ENCODE measurements around the gene NFX1. TPM values are rescaled to one million over a fixed set of nuclear protein-coding genes. Genes with fewer than 3 reads are reported as not detected.
A peak's percentile ranks its signal among the peaks of the same experiment; 100 is the strongest.

Gene NFX1
- total and polyA plus RNA-seq, 10 of the 15 experiments (the other 5 are each of a cell fraction or from before 2014, with no cell fraction given): 11.9 to 45.1 (median 36.1) TPM

GRCh38 chr9:33289936-33290246 lies 425 bp upstream of the NFX1 start:
- Histone ChIP-seq H3K9ac (ENCODE audit: control insufficient read depth, insufficient read depth, low read length) (peak overlapping the region; percentile 99), H3K79me2 (ENCODE audit: control insufficient read depth, insufficient read depth, low read length) (peaks cover 47% of the 10 kb centered on the region), H3K4me2 (ENCODE audit: control insufficient read depth, insufficient read depth) (peak overlapping the region; percentile 60; the same call in 1 of the 2 replicates), H2AFZ (ENCODE audit: control insufficient read depth, low read depth, low read length) (peak overlapping the region; percentile 91), H3K36me3 (ENCODE audit: control insufficient read depth in 2 of 2, insufficient read depth in 2 of 2, low read length in 1 of 2) (peaks cover 0 to 9% of the 10 kb centered on the region in 2 experiments; a peak in 1 of 4 replicates), H3K27me3 (replicated peaks in 1 of 2; ENCODE audit: control insufficient read depth in 2 of 2, insufficient read depth in 2 of 2, low read length in 1 of 2) (no peaks in the 10 kb centered on the region), H3K9me3 (replicated peaks; ENCODE audit: control insufficient read depth, insufficient read depth, low read length) (no peaks in the 10 kb centered on the region), H3K4me3 (peak overlapping the region; percentile 77), H3K27ac (ENCODE audit: control insufficient read depth, insufficient read depth) (peak overlapping the region; percentile 100), H4K20me1 (ENCODE audit: control insufficient read depth, insufficient read depth) (no peaks in the 10 kb centered on the region), H3K4me1 (ENCODE audit: control insufficient read depth, insufficient read depth, low read length) (peaks cover 12% of the 10 kb centered on the region)
- ChIA-PET SMC1A (ENCODE audit: uncharacterized antibody, unreplicated experiment) (interaction anchor here (1.0 kb wide), 3 partner anchors 12 to 184 kb away, joined by 3 to 5 read pairs (median 3); partner anchors contain the start of gene NOL6), CTCF (interaction anchor here (0.8 to 1.7 kb wide), 6 partner anchors 11 to 163 kb away, joined by 3 to 7 read pairs (median 4); no protein-coding TSS in a partner anchor), POLR2A (interaction anchor here (0.7 to 1.5 kb wide), 9 partner anchors 9 to 264 kb away, joined by 3 to 10 read pairs (median 4); partner anchors contain the start of genes BAG1 and NOL6), RAD21 (ENCODE audit: unreplicated experiment) (interaction anchor here (0.6 to 1.7 kb wide), 9 partner anchors 13 to 265 kb away, joined by 3 to 6 read pairs (median 3); partner anchors contain the start of genes B4GALT1, BAG1, CHMP5 and DNAJA1)
- no peak for TF ChIP-seq USF2 (IDR thresholded peaks at IDR 0.05; ENCODE audit: borderline replicate concordance, low read depth, low read length)
- TF ChIP-seq PAX8 (IDR thresholded peaks at IDR 0.05): peak; percentile 71
- TF ChIP-seq ATF3 (IDR thresholded peaks at IDR 0.05; ENCODE audit: borderline replicate concordance, extremely low read depth, low read depth, low read length): no peak
- TF ChIP-seq YY1 (IDR thresholded peaks at IDR 0.05; ENCODE audit: low read depth, low read length): peak; percentile 87
- TF ChIP-seq SREBF1 (IDR thresholded peaks at IDR 0.05; ENCODE audit: low read length): no peak
- FAIRE-seq (no peak), ATAC-seq (peak; percentile 55), DNase-seq (ENCODE audit: low read depth, low spot score) (no peak)
- intact Hi-C loops (cut with micrococcal nuclease; ENCODE audit: unreplicated experiment) (loop anchor here (1.0 to 10.0 kb wide), 3 partner anchors 26 to 165 kb away; partner anchors contain the start of genes B4GALT1 and BAG1), in situ Hi-C loops (cut with MboI) (no loop called here)
- BruUV-seq (replicated peaks): TSS peak; percentile 99
- 0% methylated on average over 10 of the region's 14 CpGs for WGBS (ENCODE audit: insufficient coverage, insufficient replicate concordance, low lambda C conversion rate, missing lambda C conversion rate)

Measured in GM12878 (cell line).